Left ventricle myocardium inferior (tissue), 1 donor: ENCODE results near the gene TSPO2. TPM values are rescaled to one million over a fixed set of nuclear protein-coding genes. Genes with fewer than 3 reads are reported as not detected.

Source experiments
- DNase-seq: peaks from one replicate; pipeline ENCODE4 v3.0.0-alpha.2; 2020
- H3K27ac ChIP-seq: fragments of 200-600 bp; replicated peaks from 2 replicates; pipeline ENCODE4 v1.8.0; 2021
- H3K27me3 ChIP-seq: fragments of 200-600 bp; 2 replicates; pipeline ENCODE4 v1.8.0; 2021; ENCODE audit warnings: low read depth
- H3K36me3 ChIP-seq: fragments of 200-600 bp; 2 replicates; pipeline ENCODE4 v1.8.0; 2021
- H3K4me1 ChIP-seq: fragments of 200-600 bp; 2 replicates; pipeline ENCODE4 v1.8.0; 2021
- H3K4me3 ChIP-seq: fragments of 200-600 bp; 2 replicates; pipeline ENCODE4 v1.8.0; 2021; ENCODE audit warnings: mild to moderate bottlenecking, moderate library complexity
- H3K9me3 ChIP-seq: fragments of 200-600 bp; replicated peaks from 2 replicates; pipeline ENCODE4 v1.8.0; 2021
- CTCF ChIP-seq: fragments of 200-600 bp; IDR thresholded peaks from 2 replicates; pipeline ENCODE4 v1.8.0; 2021; ENCODE audit warnings: antibody characterized with exemption, mild to moderate bottlenecking, borderline replicate concordance
- intact Hi-C: fragments of 100-400 bp; cut with micrococcal nuclease; formaldehyde crosslinking; loops from one replicate; pipeline ENCODE4 v1.11.0; 2022
- total RNA-seq: library from RNA; stranded (reverse); fragmentation: NEBNext Ultra II Directional; extraction: Animal tissue kit (Norgen Biotek cat#: 25700); gene quantifications from one replicate; pipeline ENCODE4 v1.2.1, GENCODE V29; 2021
- donor health status: DM: no; HTN: yes; CAD: no; lungs with severe emphysema.

TSPO2 gene
- total RNA-seq, 1 donor from 2014 or later, result not detected

- no peaks in the 10 kb centered on the region for H3K27me3 ChIP-seq
- no peak overlapping the region for H3K27ac ChIP-seq
- intact Hi-C loops, result no loop called here
- no peak overlapping the region for H3K4me3 ChIP-seq
- H3K36me3 ChIP-seq, result peaks cover 100% of the 10 kb centered on the region
- DNase-seq, result no peak
- peaks cover 33% of the 10 kb centered on the region for H3K4me1 ChIP-seq
- TF ChIP-seq CTCF, result no peak
- no peaks in the 10 kb centered on the region for H3K9me3 ChIP-seq
Measured at GRCh38 chr6:41093729-41094128, 51.5 kb downstream of the TSPO2 start.

Other genes with a start within 250 kb of the TSPO2 start
- 0.27 TPM for gene UNC5CL, start 3.2 kb upstream of the TSPO2 start, total RNA-seq
- 219 TPM for gene APOBEC2, start 10.7 kb downstream of the TSPO2 start, total RNA-seq
- 19.9 TPM for gene OARD1, start 29.9 kb downstream of the TSPO2 start, total RNA-seq
- 12.5 TPM for gene NFYA, start 30.5 kb downstream of the TSPO2 start, total RNA-seq
- not detected for gene TREML1, start 111.9 kb downstream of the TSPO2 start, total RNA-seq
- 0.66 TPM for gene TREM2, start 120.6 kb downstream of the TSPO2 start, total RNA-seq
- not detected for gene TREML2, start 158.7 kb downstream of the TSPO2 start, total RNA-seq
- gene TREML4, start 185.9 kb downstream of the TSPO2 start, total RNA-seq, result not detected
- 0.52 TPM for gene TREM1, start 244.2 kb downstream of the TSPO2 start, total RNA-seq